GM18505 (cell line): ENCODE results near the gene S100A2.
"Not testable (repeated sequence)": the region's sequence is repeated elsewhere in the genome, so short reads cannot be mapped to it uniquely, and the experiment has no call there.

Experiments
- ATAC-seq: cut with Tn5 transposase; IDR thresholded peaks from one replicate; pipeline ENCODE4 v1.9.1; 2021; ENCODE audit not compliant: unreplicated experiment
- POLR2A ChIP-seq: IDR thresholded peaks from 4 replicates; pipeline ENCODE4 v1.6.1; 2011; ENCODE audit warnings: borderline replicate concordance; ENCODE audit not compliant: insufficient read depth, insufficient read length; ENCODE audit errors: extremely low read depth

The S100A2 gene

DNA sequence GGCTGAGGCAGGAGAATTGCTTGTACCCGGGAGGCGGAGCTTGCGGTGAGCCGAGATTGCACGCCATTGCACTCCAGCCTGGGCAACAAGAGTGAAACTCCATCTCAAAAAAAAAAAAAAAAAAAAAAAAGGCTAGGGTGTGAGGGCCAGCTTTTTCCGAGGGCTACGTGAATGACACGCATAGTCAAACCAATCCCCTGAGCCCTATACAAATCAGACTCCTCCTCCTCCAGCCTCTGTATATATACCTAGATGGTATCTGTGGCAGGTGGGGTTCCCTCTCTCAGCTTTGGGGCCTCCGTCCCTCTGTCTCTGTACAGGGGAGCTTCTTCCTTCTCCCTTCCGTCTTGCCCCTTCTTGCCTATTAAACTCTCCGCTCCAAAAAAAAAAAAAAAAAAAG is 40.5 kb upstream of the S100A2 start:
- no peak for TF ChIP-seq POLR2A
- ATAC-seq, result no peak

- ATAC-seq, result no peak
- no peak for TF ChIP-seq POLR2A
Measured at GRCh38 chr1:153602749-153603148, 37.1 kb upstream of the S100A2 start.

DNA sequence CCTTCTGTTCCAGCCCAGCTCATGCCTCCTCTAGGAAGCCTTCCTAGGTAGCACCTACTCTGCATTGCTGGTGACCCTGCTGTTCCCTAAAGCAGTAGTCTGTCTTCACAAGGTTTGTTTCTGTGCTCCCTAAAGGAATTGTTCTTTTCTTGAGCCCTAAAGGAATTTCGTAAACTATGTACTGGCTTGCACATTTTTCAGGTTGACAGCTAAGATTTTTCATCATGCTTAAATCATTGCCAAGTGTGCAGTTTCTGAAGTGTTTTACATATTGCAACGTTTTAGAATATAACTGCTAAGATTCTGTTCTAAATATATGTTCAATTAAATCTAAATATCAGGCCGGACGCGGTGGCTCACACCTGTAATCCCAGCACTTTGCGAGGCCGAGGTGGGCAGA is 34.2 kb upstream of the S100A2 start:
- no peak for ATAC-seq
- no peak for TF ChIP-seq POLR2A

DNA sequence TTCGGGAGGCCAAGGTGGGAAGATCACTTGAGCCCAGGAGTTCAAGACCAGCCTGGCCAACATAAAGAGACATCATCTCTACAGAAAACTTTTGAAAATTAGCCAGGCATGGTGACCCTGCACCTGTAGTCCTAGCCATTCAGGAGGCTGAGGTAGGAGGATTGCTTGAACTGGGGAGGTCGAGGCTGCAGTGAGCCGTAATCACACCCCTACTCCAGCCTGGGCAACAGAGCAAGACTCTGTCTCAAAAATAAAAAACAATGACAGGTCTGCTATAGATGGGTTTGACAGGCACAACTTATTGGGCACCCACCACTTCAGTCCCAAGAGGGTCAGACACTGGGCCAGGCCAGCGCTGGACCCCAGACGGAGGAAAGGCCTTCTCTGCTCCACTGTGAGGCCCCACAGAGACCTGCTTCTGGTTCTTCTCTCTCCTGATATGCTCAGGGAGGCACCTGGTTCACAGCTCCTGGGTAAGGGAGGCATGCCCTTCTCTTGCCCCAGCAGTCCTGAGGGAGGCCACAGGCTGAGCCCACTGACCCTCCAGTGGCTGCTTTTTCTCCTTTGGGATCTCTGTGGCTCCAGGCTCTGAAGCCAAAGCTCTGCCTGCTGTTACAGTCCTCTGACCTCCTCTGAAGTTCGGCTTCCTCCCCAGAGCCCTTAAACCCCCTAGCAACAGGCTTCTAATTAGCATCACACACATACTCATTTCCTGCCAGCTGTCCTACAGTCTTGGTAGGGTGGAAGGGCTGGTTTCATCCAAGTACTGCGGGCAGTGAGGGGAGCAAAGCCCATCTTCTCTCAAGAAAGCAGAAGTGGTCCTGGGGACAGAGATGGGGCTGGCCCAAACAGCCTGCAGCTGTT is 32.9 kb upstream of the S100A2 start:
- peak; percentile 62 for TF ChIP-seq POLR2A
- ATAC-seq, result peak; percentile 92

DNA sequence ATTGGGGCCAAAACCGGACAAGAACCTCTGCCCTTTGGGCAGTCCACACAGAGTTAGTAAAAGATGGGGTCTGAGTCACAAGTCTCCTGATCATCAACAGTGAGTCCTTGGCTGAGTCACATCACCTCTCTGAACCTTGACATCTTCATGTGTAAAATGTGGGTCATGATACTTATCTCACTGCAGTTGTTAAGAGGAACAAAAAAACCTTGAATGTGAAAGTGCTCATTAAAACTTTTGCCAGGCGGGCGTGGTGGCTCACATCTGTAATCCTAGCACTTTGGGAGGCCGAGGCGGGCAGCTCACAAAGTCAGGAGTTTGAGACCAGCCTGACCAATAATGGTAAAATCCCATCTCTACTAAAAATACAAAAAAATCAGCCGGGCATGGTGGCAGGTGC is 31.6 kb upstream of the S100A2 start:
- ATAC-seq, result no peak
- TF ChIP-seq POLR2A, result no peak

- no peak for ATAC-seq
- TF ChIP-seq POLR2A, result no peak
Measured at GRCh38 chr1:153592748-153593147, 27.1 kb upstream of the S100A2 start.

- TF ChIP-seq POLR2A, result no peak
Measured at GRCh38 chr1:153588482-153588881, 22.8 kb upstream of the S100A2 start.

GRCh38 chr1:153588033-153588432 is 22.4 kb upstream of the S100A2 start:
- ATAC-seq, result not testable (repeated sequence)

More at GRCh38 chr1:153588482-153588881, 22.8 kb upstream of the S100A2 start:
- ATAC-seq, result no peak

DNA sequence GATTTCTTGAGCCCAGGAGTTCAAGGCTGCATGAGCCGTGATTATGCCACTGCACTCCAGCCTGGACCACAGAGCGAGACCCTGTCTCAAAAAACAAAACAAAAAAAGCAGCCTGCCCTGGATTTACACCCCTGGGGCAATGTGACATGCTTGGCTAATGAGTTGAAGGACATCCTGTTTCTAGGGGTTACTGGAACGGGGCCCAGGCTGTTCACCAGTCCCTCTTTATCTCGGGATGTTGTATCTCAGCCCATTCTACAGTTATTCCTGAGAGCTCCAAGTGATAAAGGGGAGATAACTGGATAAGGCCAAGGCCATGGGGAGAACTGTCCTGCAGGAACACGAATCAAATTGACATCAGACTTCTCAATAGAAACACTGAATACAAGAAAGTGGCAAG is 21.7 kb upstream of the S100A2 start:
- no peak for ATAC-seq
- no peak for TF ChIP-seq POLR2A

GRCh38 chr1:153586347-153586746 is 20.7 kb upstream of the S100A2 start:
- ATAC-seq, result no peak
- no peak for TF ChIP-seq POLR2A

GRCh38 chr1:153585006-153585405 is 19.4 kb upstream of the S100A2 start:
- no peak for ATAC-seq
- no peak for TF ChIP-seq POLR2A

- no peak for ATAC-seq
- no peak for TF ChIP-seq POLR2A
Measured at GRCh38 chr1:153583976-153584375, 18.3 kb upstream of the S100A2 start.

GRCh38 chr1:153583514-153583913 is 17.9 kb upstream of the S100A2 start:
- ATAC-seq, result not testable (repeated sequence)

DNA sequence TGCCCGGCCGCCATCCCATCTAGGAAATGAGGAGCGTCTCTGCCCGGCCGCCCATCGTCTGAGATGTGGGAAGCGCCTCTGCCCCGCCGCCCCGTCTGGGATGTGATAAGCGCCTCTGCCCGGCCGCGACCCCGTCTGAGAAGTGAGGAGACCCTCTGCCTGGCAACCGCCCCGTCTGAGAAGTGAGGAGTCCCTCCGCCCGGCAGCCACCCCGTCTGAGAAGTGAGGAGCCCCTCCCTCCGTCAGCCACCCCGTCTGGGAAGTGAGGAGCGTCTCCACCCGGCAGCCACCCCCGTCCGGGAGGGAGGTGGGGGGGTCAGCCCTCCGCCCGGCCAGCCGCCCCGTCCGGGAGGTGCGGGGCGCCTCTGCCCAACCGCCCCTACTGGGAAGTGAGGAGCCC is 17.2 kb upstream of the S100A2 start:
- not testable (repeated sequence) for ATAC-seq

GRCh38 chr1:153578936-153579335 is 13.3 kb upstream of the S100A2 start:
- ATAC-seq, result no peak
- TF ChIP-seq POLR2A, result no peak
